ENCODE measurements around the gene ANO8.
A peak's percentile ranks its signal among the peaks of the same experiment; 100 is the strongest.

- TF ChIP-seq CTCF (IDR thresholded peaks at IDR 0.05) (peak in 2 of 6 experiments; percentile 6 to 21), POLR2A (IDR thresholded peaks at IDR 0.05) (no peak)
Measured at GRCh38 chr19:17296273-17296672, 38.4 kb downstream of the ANO8 start.

Data from adrenal gland (tissue), 5 donors.